T-helper 2 cell treated with Interferon-gamma antibody and Interleukin-4, amounts not matched to agents 5 μg/mL and 100 μg/mL, for 36 hours (primary cell): ENCODE data around the gene ADORA3.

Experiments used
- DNase-seq: peaks from one replicate; pipeline ENCODE4 v3.0.0; 2021; ENCODE audit warnings: low spot score
- H3K27ac Mint-ChIP-seq: one replicate; pipeline ENCODE4 v1.8.0; 2021; ENCODE audit warnings: mild to moderate bottlenecking, mixed read lengths
- H3K27me3 Mint-ChIP-seq: one replicate; pipeline ENCODE4 v1.8.0; 2021; ENCODE audit warnings: low read depth, mixed read lengths
- H3K36me3 Mint-ChIP-seq: one replicate; pipeline ENCODE4 v1.8.0; 2021; ENCODE audit warnings: low read depth, mixed read lengths
- H3K4me1 Mint-ChIP-seq: one replicate; pipeline ENCODE4 v1.8.0; 2021; ENCODE audit warnings: low read depth, mixed read lengths
- H3K4me3 Mint-ChIP-seq: one replicate; pipeline ENCODE4 v1.8.0; 2022; ENCODE audit warnings: mild to moderate bottlenecking, moderate library complexity, mixed read lengths
- H3K9me3 Mint-ChIP-seq: one replicate; pipeline ENCODE4 v1.8.0; 2021; ENCODE audit warnings: mixed read lengths

Gene ADORA3

GRCh38 chr1:111515291-111516004 lies 12.0 kb upstream of the ADORA3 start:
- Mint-ChIP-seq H3K9me3 (no peaks in the 10 kb centered on the region), H3K27me3 (no peaks in the 10 kb centered on the region), H3K4me3 (peak overlapping the region; percentile 55), H3K4me1 (peaks cover 43% of the 10 kb centered on the region), H3K27ac (peak overlapping the region; percentile 49), H3K36me3 (no peaks in the 10 kb centered on the region)
- DNase-seq = no peak

- Mint-ChIP-seq H3K27me3 (no peaks in the 10 kb centered on the region), H3K4me1 (peaks cover 43% of the 10 kb centered on the region), H3K27ac (peak overlapping the region; percentile 66), H3K36me3 (no peaks in the 10 kb centered on the region), H3K9me3 (no peaks in the 10 kb centered on the region), H3K4me3 (no peak overlapping the region)
- DNase-seq = no peak
Observed at GRCh38 chr1:111513410-111514020, 10.1 kb upstream of the ADORA3 start.

- no peak overlapping the region for H3K27ac Mint-ChIP-seq
Observed at GRCh38 chr1:111512931-111513330, 9.5 kb upstream of the ADORA3 start.

DNA sequence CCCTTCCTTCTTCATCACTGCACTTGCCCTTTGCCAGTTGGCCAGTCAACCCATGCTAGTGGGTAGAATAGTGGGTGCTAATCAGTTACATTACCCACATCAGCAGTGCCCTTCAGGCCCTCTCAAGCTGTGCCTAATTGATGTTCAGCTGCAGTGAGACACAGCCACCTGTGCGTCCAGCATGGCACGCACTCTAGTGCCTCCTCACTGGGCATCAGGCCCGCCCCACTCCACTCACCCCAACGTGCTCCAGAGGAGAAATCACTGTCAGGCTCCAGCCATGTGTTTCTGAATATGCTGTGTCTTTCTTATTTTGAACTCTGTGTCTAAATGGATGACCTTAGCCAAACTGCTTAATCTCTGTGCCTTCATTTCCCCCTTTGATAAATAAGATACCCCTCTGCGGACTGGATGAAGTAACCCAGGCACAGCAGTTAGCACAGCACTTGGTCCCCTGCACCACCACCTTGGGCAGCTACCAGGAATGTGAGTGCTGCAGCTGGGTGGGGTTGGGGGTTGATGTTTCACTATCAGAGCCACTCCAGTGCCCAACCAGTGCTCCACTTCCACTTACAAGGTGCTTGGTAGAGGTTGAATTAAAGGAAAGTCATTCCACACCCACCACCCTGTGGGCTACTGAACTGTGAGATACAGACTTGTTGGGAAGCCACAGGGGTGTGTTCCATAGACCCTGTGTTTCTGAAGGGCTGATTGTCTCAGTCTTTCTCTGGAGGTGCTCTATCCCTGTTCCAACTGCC lies 8.9 kb upstream of the ADORA3 start:
- no peak for DNase-seq
- peak overlapping the region; percentile 53 for H3K27ac Mint-ChIP-seq
- H3K27me3 Mint-ChIP-seq = no peaks in the 10 kb centered on the region
- no peaks in the 10 kb centered on the region for H3K9me3 Mint-ChIP-seq
- no peak overlapping the region for H3K4me3 Mint-ChIP-seq
- peaks cover 40% of the 10 kb centered on the region for H3K4me1 Mint-ChIP-seq
- H3K36me3 Mint-ChIP-seq = no peaks in the 10 kb centered on the region

More at GRCh38 chr1:111512931-111513330, 9.5 kb upstream of the ADORA3 start:
- Mint-ChIP-seq H3K27me3 (no peaks in the 10 kb centered on the region), H3K36me3 (no peaks in the 10 kb centered on the region), H3K9me3 (no peaks in the 10 kb centered on the region), H3K4me3 (no peak overlapping the region), H3K4me1 (peaks cover 42% of the 10 kb centered on the region)
- DNase-seq = no peak

- no peaks in the 10 kb centered on the region for H3K36me3 Mint-ChIP-seq
Observed at GRCh38 chr1:111511370-111511769, 7.9 kb upstream of the ADORA3 start.

DNA sequence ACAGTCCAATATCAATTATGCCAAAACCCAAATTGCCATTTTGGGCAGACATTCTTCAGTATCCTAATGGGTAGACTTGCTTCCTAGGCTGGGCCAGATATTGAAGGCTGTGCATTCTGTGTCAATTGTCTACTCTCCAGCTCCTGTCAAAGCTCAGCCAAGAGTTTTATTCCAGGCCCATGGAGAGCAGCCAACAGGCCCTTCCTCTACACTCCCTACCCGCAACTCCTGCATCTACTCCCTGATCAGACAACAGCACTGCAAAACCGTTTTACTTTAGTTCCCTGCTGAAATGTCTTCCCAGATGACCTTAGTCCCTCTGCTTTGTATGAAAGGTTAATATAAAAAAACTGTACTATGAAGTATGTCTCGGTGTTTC lies 6.6 kb upstream of the ADORA3 start:
- peaks cover 43% of the 10 kb centered on the region for H3K4me1 Mint-ChIP-seq
- no peak overlapping the region for H3K27ac Mint-ChIP-seq
- no peak for DNase-seq
- H3K9me3 Mint-ChIP-seq = no peaks in the 10 kb centered on the region
- H3K4me3 Mint-ChIP-seq = no peak overlapping the region
- H3K27me3 Mint-ChIP-seq = no peaks in the 10 kb centered on the region
- no peaks in the 10 kb centered on the region for H3K36me3 Mint-ChIP-seq

More at GRCh38 chr1:111511370-111511769, 7.9 kb upstream of the ADORA3 start:
- H3K9me3 Mint-ChIP-seq = no peaks in the 10 kb centered on the region
- no peak for DNase-seq
- H3K4me1 Mint-ChIP-seq = peaks cover 36% of the 10 kb centered on the region
- no peak overlapping the region for H3K4me3 Mint-ChIP-seq
- H3K27ac Mint-ChIP-seq = no peak overlapping the region
- H3K27me3 Mint-ChIP-seq = no peaks in the 10 kb centered on the region

- Mint-ChIP-seq H3K36me3 (no peaks in the 10 kb centered on the region), H3K9me3 (no peaks in the 10 kb centered on the region), H3K27ac (peak overlapping the region; percentile 87), H3K4me3 (peak overlapping the region; percentile 64), H3K27me3 (no peaks in the 10 kb centered on the region), H3K4me1 (peaks cover 56% of the 10 kb centered on the region)
- DNase-seq = peak; percentile 68
Observed at GRCh38 chr1:111507411-111508201, 4.2 kb upstream of the ADORA3 start.

- Mint-ChIP-seq H3K36me3 (no peaks in the 10 kb centered on the region), H3K9me3 (no peaks in the 10 kb centered on the region), H3K4me1 (peaks cover 60% of the 10 kb centered on the region), H3K27ac (peak overlapping the region; percentile 76), H3K4me3 (no peak overlapping the region), H3K27me3 (no peaks in the 10 kb centered on the region)
- DNase-seq = no peak
Observed at GRCh38 chr1:111506561-111506960, 3.1 kb upstream of the ADORA3 start.

DNA sequence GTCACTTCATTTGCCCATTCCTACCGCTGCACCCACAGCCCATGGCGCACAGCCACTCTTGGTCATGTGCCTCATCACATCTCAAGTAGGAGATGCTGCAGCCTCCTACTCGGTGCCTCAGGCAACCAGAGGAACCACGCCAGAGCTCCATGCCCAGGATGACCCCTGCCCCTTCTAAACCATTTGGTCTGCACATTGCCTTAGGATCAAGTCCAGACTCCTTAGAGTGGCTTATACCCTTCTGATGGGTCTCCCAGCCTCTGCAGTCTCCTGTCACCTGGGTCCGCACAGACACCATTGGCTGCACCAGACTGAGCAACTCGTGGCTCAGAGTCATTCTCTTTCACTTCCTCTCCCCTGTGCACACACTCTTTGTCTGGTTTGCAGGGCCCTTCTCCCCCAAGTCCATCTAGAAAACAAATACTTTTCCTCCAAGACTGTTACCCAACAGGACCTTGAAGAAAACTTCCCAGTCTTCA lies 2.2 kb upstream of the ADORA3 start:
- Mint-ChIP-seq H3K36me3 (no peaks in the 10 kb centered on the region), H3K27me3 (no peaks in the 10 kb centered on the region), H3K9me3 (no peaks in the 10 kb centered on the region), H3K4me1 (peaks cover 69% of the 10 kb centered on the region), H3K27ac (peak overlapping the region; percentile 76), H3K4me3 (peak overlapping the region; percentile 37)
- no peak for DNase-seq

- no peak for DNase-seq
- no peaks in the 10 kb centered on the region for H3K9me3 Mint-ChIP-seq
- peak overlapping the region; percentile 74 for H3K4me3 Mint-ChIP-seq
- H3K27ac Mint-ChIP-seq = no peak overlapping the region
- H3K36me3 Mint-ChIP-seq = no peaks in the 10 kb centered on the region
- H3K27me3 Mint-ChIP-seq = no peaks in the 10 kb centered on the region
- peaks cover 66% of the 10 kb centered on the region for H3K4me1 Mint-ChIP-seq
Observed at GRCh38 chr1:111504097-111504496, 664 bp upstream of the ADORA3 start.

GRCh38 chr1:111501645-111502044 lies 1.8 kb downstream of the ADORA3 start:
- Mint-ChIP-seq H3K27ac (no peak overlapping the region), H3K36me3 (peaks cover 7% of the 10 kb centered on the region), H3K4me3 (no peak overlapping the region), H3K9me3 (peaks cover 10% of the 10 kb centered on the region), H3K27me3 (no peaks in the 10 kb centered on the region), H3K4me1 (peaks cover 62% of the 10 kb centered on the region)
- DNase-seq = no peak

DNA sequence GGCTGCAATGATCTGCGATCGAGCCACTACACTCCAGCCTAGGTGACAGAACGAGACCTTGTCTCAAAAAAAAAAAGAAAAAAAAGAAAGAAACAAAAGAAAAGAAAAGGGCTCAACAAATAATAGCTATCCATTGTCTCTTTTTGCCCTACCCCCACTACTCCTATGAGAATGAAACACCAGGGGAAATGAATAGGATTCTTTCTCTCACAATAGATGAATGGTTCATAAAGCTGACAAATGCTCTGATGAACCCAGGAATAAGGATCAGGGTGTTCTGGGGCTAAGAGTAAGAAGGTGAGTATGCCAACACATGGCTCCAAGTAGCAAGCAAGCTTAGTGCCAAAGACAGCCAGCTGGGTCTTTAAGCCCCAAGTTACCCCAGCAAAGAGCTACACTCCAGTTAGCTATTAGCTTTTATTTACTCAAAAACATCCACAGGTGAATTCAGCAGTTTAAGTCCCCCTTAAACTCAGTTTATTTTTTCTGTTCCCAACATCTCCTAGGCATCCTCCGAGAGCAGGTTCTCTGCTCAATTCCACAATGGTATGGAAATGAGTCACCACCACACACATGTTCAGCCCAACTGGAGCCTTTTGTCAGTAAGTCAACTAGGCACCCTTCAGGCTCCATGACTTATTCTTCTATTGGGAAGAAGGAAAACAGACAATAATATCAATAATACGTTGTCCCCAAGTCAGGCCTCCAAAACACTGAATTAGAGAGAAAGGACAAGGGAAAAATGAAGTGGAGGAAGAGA lies 4.2 kb downstream of the ADORA3 start:
- peaks cover 31% of the 10 kb centered on the region for H3K9me3 Mint-ChIP-seq
- H3K4me3 Mint-ChIP-seq = no peak overlapping the region
- H3K4me1 Mint-ChIP-seq = peaks cover 41% of the 10 kb centered on the region
- H3K36me3 Mint-ChIP-seq = peaks cover 16% of the 10 kb centered on the region
- no peaks in the 10 kb centered on the region for H3K27me3 Mint-ChIP-seq
- no peak for DNase-seq
- H3K27ac Mint-ChIP-seq = no peak overlapping the region

DNA sequence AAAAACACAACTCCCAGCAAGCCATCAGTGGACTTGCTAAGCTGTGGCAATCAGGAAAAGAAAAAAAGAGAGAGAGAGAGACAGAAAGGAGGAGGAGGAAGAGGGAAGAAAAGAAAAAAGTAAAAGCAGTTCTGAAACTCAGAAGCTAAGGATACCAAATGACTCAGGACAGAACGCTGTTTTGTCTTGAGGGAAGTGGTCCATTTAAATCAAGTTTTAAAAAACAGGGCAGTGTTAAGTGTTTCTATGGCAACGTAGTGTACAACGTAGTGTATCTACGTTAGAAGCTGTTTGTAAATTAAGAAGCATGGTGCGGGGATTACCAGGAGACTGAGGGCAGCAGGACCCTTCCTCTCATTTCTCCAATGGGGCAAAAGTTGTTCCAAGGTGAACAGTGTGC lies 5.8 kb downstream of the ADORA3 start:
- H3K4me3 Mint-ChIP-seq = no peak overlapping the region
- DNase-seq = no peak
- H3K9me3 Mint-ChIP-seq = peaks cover 32% of the 10 kb centered on the region
- H3K27me3 Mint-ChIP-seq = no peaks in the 10 kb centered on the region
- peaks cover 16% of the 10 kb centered on the region for H3K36me3 Mint-ChIP-seq
- H3K27ac Mint-ChIP-seq = no peak overlapping the region
- H3K4me1 Mint-ChIP-seq = peaks cover 27% of the 10 kb centered on the region
